ENCODE data around the gene HDAC7.
"Not testable (repeated sequence)": the region's sequence is repeated elsewhere in the genome, so short reads cannot be mapped to it uniquely, and the experiment has no call there.

The HDAC7 gene

DNA sequence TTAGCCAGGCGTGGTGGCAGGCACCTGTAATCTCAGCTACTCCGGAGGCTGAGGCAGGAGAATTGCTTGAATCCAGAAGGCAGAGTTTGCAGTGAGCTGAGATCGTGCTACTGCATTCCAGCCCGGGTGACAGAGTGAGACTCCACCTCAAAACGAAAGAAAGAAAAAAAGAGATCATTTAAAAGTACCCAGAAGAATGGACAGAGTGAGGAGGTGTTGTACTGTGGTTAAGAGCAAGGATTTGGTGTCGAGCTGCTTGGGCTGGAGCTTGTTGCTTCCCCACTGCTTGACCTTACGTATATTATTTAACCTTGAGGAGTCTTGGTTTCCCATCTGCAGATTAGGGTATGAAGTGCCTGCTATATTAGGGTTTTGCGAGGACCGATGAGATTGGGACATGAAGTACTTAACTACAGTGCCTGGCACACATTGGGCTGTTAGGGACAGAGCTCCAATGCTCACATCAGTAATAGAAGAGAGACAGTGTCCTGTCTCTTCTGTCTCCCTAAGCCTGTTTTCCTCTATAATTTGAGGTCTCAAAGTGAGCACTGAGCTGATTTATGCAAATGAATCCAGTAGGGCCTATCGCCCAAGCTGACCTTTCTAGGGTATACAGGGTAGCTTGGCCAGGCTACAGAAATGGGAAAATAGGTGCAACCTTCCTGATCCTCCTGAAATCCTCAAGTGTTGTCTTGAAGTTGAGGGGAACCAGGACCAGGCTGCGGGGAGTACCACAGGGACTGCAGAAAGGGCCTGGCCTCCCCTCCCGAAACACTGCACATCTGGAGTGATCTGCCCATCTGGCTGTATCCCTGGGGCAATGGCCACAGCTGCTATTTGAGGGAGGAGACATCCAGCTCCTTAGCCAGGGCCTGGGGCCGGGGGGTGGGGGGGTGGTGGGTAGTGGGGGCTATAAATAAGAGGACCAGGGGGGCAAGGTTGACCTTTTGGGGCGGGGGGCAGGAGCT, 8.6 kb upstream of the HDAC7 start:
- DNase-seq, result no peak

DNA sequence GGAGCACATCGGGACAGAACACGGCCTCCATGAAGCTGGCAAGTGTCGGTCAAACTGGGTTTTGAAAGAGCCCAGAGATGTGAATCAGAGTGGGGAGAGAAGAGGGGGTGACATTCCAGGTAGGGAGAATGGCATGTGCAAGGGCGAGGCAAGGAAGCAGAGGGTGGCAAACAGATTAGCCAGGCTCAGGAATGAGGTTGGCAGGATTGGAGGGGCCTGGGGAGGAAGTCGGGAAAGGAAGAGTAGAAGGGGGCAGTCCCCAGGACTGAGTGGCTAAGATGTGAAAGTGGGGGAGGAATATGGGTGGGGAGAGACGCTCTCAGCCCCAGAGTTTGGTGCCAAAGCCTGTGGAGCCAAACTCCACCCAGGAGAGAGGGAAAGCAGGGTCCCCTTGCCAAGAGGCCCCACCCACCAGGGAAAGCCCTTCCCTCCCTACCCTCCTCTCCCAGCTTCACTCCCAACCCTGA, 5.5 kb upstream of the HDAC7 start:
- no peak for DNase-seq

DNA sequence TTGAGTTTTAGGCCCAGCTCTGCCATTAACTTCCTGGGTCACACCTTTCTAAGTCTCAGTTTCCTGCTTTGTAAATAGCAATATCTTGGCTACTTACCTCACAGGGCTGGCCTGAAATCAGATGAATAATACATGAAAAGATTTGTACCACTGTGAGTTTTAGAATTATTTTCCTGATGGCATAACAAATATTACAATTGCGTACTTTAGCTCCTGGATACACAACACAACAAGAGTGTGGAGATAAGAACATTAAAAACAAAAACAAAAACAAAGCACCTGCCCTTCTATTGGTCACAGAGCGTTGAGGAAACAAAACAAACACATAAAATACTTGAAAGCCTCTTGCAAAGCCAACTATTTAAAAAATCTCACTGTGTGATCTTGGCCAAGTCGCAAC, 4.9 kb upstream of the HDAC7 start:
- no peak for DNase-seq

DNA sequence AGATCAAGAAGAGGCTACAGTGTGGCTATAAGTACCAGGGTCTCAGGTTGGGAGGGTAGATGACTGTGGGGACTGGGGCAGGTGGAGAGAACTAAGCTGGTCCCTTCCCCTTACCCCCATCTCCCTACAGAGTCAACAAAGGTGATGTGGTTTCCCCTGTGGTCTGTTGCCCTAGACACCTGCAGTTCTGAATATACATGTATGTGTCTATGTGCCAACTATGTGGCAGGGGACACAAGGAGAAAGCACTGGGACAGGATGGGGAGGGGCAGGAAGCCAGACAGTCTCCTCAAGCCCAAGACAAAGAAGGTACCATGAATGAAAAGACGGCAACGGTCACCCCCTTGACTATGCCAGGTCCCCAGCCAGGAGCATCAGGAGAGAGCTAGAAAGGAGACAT, 4.5 kb upstream of the HDAC7 start:
- no peak for DNase-seq

DNA sequence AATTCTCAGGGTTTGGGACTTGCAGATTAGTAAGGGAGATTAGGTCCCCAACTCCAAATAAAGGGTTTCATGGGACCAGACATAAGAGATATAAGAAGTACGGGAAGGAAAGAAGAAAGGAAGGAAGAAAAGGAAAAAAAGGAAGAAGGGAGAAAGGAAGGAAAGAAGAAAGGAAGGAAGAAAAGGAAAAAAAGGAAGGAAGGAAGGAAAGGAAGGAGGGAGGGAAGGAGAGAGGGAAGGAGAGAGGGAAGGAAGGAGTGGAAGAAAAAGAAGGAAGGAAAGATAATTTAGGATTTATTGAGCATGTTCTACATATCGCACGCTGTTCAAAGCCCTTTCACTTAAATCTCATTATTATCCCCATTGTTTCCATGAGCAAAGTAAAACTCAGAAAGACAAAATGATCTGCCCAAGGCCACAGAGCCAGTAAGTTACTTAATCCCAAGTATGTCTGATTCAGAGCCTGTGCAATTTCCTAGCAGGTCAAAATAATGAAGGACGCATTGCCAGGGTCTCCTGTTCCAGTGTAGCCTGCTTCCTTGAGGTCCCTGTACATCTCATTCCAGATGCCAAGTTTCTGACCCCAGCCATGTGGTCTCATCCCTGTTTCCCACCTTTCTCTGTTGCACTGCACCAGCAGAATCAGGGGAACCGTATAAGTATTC, 3.9 kb upstream of the HDAC7 start:
- no peak for DNase-seq

DNA sequence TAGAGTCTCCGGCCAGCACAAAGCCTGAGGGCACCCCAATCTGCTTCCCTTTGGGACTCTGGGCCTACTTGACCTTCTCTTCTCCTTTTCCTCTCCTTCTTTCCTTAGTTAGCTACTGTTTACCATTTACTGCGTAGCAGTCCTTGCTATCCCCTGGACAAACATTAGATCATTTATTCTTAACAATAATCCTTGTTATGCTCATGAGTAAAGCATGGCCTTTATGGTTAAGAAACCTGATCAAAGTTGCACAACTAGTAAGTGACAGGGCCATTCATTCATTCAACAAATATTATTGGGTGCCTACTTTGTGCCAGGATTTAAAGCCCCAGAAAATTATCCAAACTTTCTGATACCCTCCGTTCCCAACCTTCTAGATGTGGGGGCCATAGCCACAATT, 3.2 kb upstream of the HDAC7 start:
- no peak for DNase-seq

DNA sequence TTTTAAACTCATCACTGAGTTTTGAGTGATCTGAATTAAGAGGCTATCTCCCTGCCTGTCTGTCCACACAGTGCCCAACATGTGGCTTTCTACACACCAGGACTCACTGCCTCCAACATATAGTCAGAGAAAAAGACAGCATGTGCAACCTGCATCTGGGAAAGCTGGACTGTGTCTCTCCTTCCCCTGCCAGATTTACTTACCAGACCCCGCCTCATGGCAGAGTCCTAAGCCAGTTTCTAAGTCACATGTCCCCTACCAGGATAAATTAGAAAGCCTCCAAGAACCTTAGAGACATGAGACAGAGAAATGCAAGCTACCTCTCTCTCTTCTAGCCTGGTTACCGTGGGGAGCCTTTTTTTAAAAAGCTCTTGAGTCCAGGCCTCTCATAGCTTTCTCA, 2.7 kb upstream of the HDAC7 start:
- no peak for DNase-seq

DNA sequence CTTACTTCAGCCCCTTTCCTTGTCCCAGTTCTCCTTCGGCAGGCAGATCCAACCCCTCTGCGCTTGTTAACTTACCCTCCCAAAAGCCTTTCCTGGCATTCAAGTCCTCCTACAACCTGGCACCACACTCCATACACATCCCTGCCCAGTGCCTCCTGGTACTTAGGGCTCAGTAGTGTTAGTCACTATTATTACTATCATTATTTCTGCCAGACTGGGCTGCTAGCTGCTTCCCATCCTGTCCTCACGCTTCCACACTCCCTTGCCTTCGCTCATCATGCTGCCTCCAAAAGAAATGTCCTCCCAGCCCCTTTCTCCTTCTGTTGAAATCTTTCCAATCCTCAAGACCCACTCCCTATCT, 1.6 kb upstream of the HDAC7 start:
- DNase-seq, result peak; percentile 39

DNA sequence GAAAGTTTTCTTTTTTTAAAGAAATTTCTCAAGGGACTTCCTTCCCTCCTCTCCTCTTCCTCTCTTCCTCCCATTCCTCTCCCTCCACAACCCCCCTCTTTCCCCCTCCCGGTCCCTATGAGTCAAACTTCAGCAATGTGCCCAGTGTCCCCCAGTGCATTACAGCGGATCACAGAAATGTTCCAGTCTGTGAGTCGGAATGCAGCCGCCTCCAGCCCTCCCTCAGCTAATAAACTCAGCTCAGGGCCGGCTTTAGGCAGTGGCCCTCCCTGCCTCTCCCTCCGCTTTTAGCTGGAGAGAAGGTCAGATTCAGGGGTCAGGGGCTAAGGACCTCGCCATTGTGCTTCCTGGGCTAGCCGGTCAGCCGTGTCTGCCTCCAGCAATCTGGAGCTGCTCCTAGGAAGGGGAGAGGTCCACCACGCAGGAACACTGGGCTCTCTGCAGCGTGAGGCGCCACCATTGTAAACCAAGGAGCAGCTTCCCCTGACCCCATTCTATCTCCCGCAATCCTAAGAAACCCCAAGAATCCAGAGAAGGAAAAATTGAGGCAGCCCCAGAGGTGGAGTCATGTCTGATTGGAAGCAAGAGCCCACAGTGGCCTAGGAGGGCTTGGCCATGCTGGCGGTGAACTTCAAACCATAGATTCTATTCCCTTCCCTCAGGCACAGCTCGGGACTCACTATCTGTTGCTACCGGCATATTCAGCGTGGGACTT, 1.1 kb upstream of the HDAC7 start:
- peak; percentile 99 for DNase-seq

DNA sequence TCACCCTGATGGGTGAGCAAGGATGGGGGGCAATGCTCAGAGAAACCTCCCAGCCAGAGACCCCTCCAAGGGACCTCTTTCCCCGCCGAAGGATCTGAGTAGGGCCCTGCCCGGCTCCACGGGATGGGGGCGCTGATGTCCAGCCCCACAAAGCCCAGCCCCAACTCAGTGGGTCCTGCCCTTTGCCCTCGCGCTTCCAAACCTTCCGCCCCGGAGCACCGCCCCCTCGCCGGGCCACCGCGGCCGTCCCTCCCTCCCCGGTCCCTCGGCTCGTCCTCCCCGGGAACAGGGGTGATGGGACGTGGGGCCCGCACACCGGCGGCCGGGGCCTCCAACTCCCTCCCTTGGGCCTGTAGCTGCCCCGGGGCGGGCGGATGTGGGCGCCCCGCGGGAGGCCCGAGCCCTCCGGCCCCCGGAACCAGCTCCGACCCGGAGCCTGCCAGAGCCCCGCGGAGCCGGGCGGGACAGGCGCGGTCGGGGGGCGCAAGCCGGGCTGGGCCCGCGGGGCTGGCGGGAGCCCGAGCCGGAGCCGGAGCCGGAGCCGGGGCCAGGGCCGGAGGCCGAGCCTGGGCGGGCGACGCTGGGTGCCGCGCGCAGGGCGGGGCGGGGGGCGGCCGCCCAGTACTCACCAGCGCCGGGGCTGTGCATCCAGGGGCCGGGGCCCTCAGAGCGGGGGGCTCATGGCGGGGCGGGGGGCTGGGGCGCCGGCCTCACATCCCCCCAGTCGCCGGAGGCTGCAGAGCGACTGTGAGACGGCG, 386 bp downstream of the HDAC7 start:
- DNase-seq, result peak; percentile 43

DNA sequence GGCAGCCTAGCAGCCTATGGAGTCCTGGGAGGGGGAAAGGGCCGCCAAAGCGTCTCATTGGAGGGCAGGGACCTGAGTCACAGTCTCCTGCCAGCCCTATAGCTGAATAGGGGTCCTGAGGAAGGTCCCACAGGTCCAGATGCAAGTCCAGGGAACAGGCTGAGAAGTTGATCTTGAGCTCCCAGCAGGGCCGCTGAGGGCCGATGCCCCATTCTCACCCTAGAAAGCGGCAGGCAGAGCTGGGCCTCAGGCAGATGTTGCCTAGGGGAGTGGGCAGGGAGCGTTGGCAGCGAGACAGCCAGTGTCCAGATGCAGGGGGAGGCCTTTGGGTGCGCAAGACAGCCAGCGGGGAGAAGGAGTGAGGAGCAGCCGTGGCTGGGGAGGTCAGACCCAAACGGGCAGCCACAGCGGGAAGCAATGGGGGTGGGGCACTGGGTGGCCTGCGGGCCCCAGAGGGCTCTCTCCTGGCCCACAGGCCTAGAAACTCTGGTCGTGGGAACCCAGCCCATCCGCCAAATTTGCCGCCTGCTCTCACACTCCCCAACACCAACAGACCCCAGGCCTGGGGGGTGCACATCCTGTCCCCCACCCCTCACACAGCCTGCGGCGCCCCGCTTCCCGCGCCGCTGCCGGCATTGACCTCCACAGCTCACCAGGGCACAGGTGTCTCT, 1.1 kb downstream of the HDAC7 start:
- DNase-seq, result peak; percentile 68

DNA sequence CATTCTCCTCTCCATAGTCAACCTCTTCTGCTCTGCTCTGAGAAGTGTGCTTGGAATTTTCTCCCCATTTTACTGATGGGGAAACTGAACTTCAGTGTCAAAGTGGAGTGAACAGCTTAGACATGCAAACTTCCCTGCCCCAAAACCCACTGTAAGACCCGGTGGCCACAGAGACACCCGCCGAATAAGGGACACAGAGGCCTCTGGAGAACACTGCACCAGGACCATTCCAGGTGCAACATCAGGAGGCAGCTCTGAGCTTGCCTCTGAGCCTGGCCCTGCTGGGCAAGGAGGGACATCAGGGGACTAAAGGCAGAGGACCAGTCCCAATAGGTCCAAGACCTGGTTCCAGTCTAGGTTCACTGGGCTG, 1.7 kb downstream of the HDAC7 start:
- DNase-seq, result no peak

DNA sequence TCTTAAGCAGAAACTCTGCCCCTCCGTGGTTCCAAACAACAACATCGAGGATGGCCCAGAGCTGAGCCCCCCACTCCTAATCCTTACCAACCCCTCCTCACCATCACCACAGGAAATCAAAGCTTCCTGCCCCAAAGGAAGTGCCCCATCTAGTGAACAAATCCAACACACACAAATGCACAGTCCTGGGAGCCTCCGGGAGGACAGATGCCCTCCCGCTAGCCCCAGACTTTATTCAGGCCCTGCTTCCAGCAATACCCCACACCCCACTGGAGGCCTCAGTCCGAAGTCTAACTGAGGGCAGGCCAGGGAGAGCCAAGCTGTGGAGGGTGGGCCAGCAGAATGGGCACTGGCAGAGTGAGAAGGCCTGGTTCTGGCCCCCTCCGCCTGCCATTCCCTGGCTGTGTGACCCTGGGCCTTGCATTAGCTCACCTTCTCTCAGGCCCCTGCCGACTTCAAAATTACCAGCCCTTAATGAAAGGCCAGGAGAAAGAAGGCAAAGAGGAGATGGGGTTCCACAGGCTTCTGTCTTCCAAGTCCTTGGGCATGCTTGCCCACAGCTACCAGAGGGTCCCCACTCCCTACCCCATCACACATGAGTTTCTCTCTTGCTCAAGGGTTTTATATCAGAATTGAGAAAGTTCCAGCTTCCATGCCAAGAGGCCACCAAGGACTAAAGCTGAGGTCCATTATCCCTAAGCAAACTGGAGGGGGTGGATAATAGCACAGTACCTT, 2.3 kb downstream of the HDAC7 start:
- DNase-seq, result peak; percentile 39

DNA sequence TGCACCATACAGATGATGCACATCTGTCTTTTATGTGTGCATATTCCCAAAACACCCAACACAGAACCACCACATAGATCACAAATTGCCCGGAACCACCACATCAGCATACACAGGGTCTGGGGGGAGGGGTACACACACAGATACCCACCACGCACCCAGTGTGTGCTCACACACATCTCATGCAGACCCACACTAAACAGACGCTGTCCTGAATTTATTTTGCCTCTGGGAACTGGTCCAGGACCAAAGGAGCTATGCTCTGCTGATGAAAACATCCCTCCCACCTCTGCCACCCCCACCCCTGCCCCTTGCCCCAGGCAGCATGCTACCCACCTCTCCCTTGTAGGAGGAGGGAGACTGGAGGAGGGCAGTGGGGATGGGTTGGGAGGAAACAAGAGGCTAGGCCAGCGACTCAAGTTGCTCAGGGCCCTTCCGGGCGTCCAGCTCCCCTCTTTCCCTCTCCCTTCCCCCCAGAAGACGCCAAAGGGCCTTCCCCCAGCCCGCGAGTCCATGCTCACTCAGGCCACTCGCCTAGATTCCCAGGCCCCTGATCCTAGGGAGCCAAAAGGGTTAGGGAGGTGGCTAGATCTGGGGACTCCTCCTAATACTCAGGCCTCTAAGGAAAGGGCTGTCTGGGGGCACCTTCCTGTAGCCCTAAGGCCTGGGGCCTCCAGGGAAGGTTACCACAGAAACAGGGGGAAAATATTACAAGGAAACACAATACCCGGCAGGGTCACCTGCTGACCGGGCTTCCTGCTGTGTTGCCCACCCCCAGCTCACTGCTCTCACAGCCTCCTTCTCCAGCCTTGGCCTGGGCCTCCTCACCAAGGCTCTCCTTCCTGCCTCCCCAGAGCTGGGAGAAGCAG, 3.1 kb downstream of the HDAC7 start:
- DNase-seq, result no peak

DNA sequence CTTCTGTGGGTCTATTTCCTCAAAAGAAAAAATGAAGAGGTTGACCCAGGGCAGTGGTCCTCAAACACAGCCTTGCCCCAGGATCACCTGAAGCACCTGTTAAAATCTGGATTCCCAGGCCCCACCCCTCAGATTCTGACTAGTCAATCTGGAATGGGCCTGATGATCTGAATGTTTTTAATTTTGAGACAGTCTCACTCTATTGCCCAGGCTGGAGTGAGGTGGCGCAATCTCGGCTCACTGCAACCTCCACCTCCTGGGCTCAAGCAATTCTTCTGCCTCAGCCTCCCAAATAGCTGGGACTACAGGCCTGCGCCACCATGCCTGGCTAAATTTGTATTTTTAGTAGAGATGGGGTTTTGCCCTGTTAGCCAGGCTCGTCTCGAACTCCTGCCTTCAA, 4.3 kb downstream of the HDAC7 start:
- not testable (repeated sequence) for DNase-seq

DNA sequence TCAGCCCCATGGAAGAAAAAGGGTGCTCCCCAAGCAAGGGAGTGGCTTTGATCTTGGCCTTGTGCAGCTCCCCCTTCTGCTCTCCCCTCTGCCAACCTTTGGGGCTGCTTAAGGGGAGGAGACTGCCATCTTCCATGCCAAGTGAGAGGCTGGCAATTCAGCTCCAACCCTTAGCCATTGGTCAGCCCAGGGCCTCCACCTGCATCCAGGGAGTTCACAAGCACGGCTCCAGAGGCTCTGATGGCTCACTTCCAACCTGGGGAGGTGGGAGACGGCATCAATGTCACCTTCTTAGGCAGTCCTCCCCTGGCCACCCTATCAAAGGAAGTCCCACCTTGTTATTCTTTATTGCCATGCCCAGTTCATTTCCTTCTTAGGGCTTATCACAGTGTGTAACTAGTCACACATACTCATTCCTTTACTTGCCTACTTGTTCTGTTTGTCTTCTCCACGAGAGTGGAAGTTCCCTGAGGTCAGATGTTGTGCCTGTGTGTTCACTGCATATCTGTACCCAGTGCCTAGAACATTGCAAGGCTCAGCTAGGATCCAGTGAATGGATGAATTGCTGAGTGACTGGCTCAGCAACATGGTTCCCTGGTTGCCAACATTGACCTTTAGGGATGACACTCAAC, 5.0 kb downstream of the HDAC7 start:
- no peak for DNase-seq

DNA sequence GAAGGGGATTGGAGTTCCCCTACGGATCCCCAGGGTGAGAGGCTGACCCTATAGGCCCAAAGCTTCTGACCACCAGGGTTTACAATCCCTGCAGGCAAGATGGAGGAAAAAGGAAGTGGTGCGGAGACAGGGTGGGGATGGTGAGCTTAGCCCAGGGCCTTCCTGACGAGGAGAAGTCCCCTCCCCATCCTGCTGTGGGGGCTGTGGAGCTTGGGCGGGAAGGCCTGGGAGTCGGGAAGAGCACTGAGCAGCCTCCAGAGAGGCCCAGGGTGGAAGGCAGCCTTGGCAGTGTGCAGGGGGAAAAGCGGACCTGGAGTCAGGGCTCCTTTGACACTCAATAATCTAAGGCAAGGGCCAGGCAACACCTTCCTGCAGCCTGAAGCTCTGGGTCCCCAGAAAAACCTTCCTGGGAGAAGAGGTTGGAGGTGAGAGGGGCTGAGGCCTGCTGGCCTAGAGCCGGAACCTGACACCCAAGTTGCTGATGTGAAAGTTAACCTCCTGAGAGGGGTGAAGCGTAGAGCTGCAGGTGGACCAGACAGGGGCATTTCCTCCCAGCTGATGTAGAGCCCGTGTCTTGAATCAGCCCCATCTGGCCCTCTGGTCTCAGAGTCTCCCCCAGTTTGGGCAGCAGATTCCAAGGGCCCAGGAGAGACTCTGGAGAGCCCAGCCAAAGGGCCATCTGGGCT, 6.0 kb downstream of the HDAC7 start:
- peak; percentile 66 for DNase-seq

DNA sequence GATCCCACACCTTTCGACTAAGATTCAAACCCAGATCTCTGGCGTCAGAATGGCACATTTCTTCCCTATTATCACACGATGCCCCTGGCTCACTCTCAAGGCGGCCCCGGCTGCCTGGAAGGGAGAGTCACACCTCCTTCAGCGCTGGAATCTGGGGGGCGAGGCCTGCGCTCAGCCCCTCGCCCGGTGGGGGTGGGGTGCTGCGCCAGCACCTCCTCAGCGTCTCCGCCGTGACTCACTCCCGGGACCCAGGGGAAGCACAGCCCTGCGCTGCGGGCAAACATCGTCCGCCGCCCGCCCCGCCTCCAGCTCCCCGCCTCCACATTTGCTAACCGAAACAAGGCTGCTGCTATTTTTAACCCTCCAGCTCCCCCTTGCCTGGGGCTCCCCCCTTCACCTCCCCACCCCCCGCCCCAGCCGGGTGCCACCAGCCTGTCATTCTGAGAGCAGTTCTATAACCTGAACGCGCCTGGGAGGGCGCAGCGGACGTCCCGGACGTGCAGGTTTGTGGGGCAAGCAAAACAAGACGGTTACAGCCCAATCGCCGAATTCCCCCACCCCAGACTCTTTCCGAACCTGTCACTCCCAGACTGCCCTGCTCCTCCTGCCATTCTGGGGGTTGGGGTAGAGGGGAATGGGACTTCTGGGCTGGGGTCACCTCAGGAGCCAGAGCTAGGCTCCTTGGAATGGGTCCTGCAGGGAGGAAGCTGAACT, 6.7 kb downstream of the HDAC7 start:
- peak; percentile 95 for DNase-seq
